ENCODE data around the gene HADHB. TPM values are rescaled to one million over a fixed set of nuclear protein-coding genes. Genes with fewer than 3 reads are reported as not detected.
"Not testable (repeated sequence)": the region's sequence is repeated elsewhere in the genome, so short reads cannot be mapped to it uniquely, and the experiment has no call there.

HADHB gene
- total and polyA plus RNA-seq, 7 donors = 447 to 1,153 (median 616) TPM

DNA sequence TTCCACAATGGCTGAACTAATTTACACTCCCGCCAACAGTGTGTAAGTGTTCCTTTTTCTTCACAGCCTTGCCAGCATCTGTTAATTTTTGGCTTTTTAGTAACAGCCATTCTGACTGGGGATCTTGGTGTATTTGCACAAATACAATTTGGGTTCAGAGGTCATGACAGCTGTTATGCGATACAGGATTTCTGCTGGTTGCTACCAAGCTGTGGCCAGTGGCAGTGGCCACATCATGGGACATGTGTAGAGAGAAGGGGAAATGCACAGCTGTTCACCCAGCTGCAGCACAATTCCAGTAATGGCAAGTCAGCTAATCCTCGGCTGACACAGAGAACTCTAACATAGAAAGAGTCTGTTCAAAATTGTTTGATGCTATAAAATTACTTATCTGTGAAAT lies 80.2 kb downstream of the HADHB start:
- intact Hi-C loops (cut with DNase I) = loop anchor here in 1 of 2 donors (5.0 kb wide), 1 partner anchor 83 kb away; the partner anchor contains the start of genes HADHA and HADHB
- 24 to 47% (median 40%) methylated on average over 3 of the region's 3 CpGs for whole genome bisulfite sequencing, 3 donors
- Histone ChIP-seq H3K4me1 (peaks cover 1% of the 10 kb centered on the region), H3K27me3 (ENCODE audit: insufficient read depth in 3 of 3, low read length in 2 of 3) (no peaks in the 10 kb centered on the region), H3K4me3 (no peak overlapping the region), H3K36me3 (ENCODE audit: insufficient read depth in 1 of 2, low read depth in 1 of 2) (no peaks in the 10 kb centered on the region), H3K27ac (no peak overlapping the region), H3K9me3 (no peaks in the 10 kb centered on the region)
- ATAC-seq (no peak), DNase-seq (no peak)
- TF ChIP-seq CTCF (IDR thresholded peaks at IDR 0.05) = no peak

- Histone ChIP-seq H3K27me3 (ENCODE audit: insufficient read depth in 3 of 3, low read length in 2 of 3) (no peaks in the 10 kb centered on the region), H3K4me1 (peaks cover 3% of the 10 kb centered on the region), H3K4me3 (no peak overlapping the region), H3K27ac (no peak overlapping the region), H3K36me3 (ENCODE audit: insufficient read depth in 1 of 2, low read depth in 1 of 2) (no peaks in the 10 kb centered on the region), H3K9me3 (no peaks in the 10 kb centered on the region)
- DNase-seq (no peak), ATAC-seq (no peak)
- intact Hi-C loops (cut with DNase I) = loop anchor here in 1 of 2 donors (5.0 kb wide), 1 partner anchor 84 kb away; the partner anchor contains the start of genes HADHA and HADHB
- no peak for TF ChIP-seq CTCF (IDR thresholded peaks at IDR 0.05)
- 67 to 76% (median 76%) methylated on average over 4 of the region's 4 CpGs for WGBS, 3 donors
These were observed 81.1 kb downstream of the HADHB start for GRCh38 chr2:26325851-26326250.

GRCh38 chr2:26326514-26326913 lies 81.8 kb downstream of the HADHB start:
- H3K27me3 ChIP-seq (ENCODE audit: insufficient read depth in 3 of 3, low read length in 2 of 3) = no peaks in the 10 kb centered on the region
- DNase-seq (no peak), ATAC-seq (no peak)
- H3K4me3 ChIP-seq = no peak overlapping the region
- intact Hi-C loops (cut with DNase I) = loop anchor here in 1 of 2 donors (5.0 kb wide), 1 partner anchor 84 kb away; the partner anchor contains the start of genes HADHA and HADHB
- no peaks in the 10 kb centered on the region for H3K36me3 ChIP-seq (ENCODE audit: insufficient read depth in 1 of 2, low read depth in 1 of 2)
- H3K4me1 ChIP-seq = peaks cover 3% of the 10 kb centered on the region
- no peak overlapping the region for H3K27ac ChIP-seq
- WGBS, 3 donors = 91 to 100% (median 98%) methylated on average over 1 of the region's 1 CpG
- no peaks in the 10 kb centered on the region for H3K9me3 ChIP-seq
- TF ChIP-seq CTCF (IDR thresholded peaks at IDR 0.05) = no peak

- Histone ChIP-seq H3K9me3 (no peaks in the 10 kb centered on the region), H3K4me3 (no peak overlapping the region), H3K27ac (no peak overlapping the region), H3K4me1 (peaks cover 3% of the 10 kb centered on the region), H3K36me3 (ENCODE audit: insufficient read depth in 1 of 2, low read depth in 1 of 2) (no peaks in the 10 kb centered on the region), H3K27me3 (ENCODE audit: insufficient read depth in 3 of 3, low read length in 2 of 3) (no peaks in the 10 kb centered on the region)
- no peak for TF ChIP-seq CTCF (IDR thresholded peaks at IDR 0.05)
- no peak for ATAC-seq
- no peak for DNase-seq
- intact Hi-C loops (cut with DNase I) = loop anchor here in 1 of 2 donors (5.0 kb wide), 1 partner anchor 85 kb away; the partner anchor contains the start of genes HADHA and HADHB
- WGBS, 3 donors = 59 to 66% (median 63%) methylated on average over 5 of the region's 5 CpGs
These were observed 82.8 kb downstream of the HADHB start for GRCh38 chr2:26327291-26328272.

DNA sequence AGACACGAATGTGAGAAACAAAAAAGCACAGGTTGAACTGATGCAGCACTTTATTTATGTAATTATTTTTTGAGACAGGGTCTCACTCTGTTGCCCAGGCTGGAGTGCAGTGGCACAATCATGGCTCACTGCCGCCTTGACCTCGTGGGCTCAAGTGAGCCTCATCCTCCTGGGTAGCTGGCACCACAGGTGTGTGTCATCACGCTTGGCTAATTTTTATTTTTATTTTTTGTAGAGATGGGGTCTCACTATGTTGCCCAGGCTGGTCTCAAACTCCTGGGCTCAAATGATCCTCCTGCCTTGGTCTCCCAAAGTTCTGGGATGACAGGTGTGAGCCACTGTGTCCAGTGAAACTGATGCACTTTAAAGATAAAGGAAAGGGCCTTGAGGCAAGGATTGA lies 84.3 kb downstream of the HADHB start:
- not testable (repeated sequence) for ATAC-seq; H3K9me3 ChIP-seq; H3K27me3 ChIP-seq (ENCODE audit: insufficient read depth in 3 of 3, low read length in 2 of 3); H3K27ac ChIP-seq; DNase-seq; H3K4me1 ChIP-seq; H3K4me3 ChIP-seq; H3K36me3 ChIP-seq (ENCODE audit: insufficient read depth in 1 of 2, low read depth in 1 of 2)
- intact Hi-C loops (cut with DNase I) = loop anchor here in 1 of 2 donors (5.0 kb wide), 1 partner anchor 87 kb away; the partner anchor contains the start of genes HADHA and HADHB
- WGBS, 3 donors = 90 to 95% (median 91%) methylated on average over 4 of the region's 4 CpGs

Data from psoas muscle (tissue), 8 donors.